Spleen (tissue), 11 donors: ENCODE data around the gene NAT14. TPM values are rescaled to one million over a fixed set of nuclear protein-coding genes. Genes with fewer than 3 reads are reported as not detected.

Experiments
- DNase-seq: peaks from one replicate; pipeline ENCODE4 v3.0.0-alpha.2; 2020
- H3K27ac ChIP-seq, 8 donors: fragments of 200-600 bp; sonication (generic) in 7 of 8; 1 replicate in 4 of 8; 2 replicates in 4 of 8; pipeline versions ENCODE4 v1.5.0 to v1.8.0; 2016 to 2021; ENCODE audit warnings: inconsistent platforms in 4 of 8, mild to moderate bottlenecking in 4 of 8, moderate library complexity in 1 of 8
- H3K27me3 ChIP-seq, 7 donors: fragments of 200-600 bp; sonication (generic) in 6 of 7; replicated peaks in 1 of 7; 1 replicate in 4 of 7; 2 replicates in 3 of 7; pipeline versions ENCODE4 v1.5.0 to v1.8.0; 2016 to 2021; ENCODE audit warnings: inconsistent platforms in 3 of 7, mild to moderate bottlenecking in 1 of 7
- H3K36me3 ChIP-seq, 6 donors: fragments of 200-600 bp; sonication (generic) in 5 of 6; 1 replicate in 4 of 6; 2 replicates in 2 of 6; pipeline versions ENCODE4 v1.5.0 to v1.8.0; 2016 to 2021; ENCODE audit warnings: inconsistent platforms in 2 of 6
- H3K4me1 ChIP-seq, 6 donors: fragments of 200-600 bp; sonication (generic) in 5 of 6; 1 replicate in 3 of 6; 2 replicates in 3 of 6; pipeline versions ENCODE4 v1.5.0 to v1.8.0; 2016 to 2021; ENCODE audit warnings: inconsistent platforms in 3 of 6
- H3K4me3 ChIP-seq, 8 donors: fragments of 200-600 bp; sonication (generic) in 7 of 8; 1 replicate in 4 of 8; 2 replicates in 4 of 8; pipeline versions ENCODE4 v1.5.0 to v1.8.0; 2016 to 2021; ENCODE audit warnings: inconsistent platforms in 4 of 8, mild to moderate bottlenecking in 4 of 8, moderate library complexity in 2 of 8
- H3K9me3 ChIP-seq, 8 donors: fragments of 200-600 bp; sonication (generic) in 7 of 8; 1 replicate in 4 of 8; 2 replicates in 4 of 8; pipeline versions ENCODE4 v1.5.0 to v1.8.0; 2016 to 2021; ENCODE audit warnings: inconsistent platforms in 4 of 8
- CTCF ChIP-seq, 11 experiments: fragments of 200-600 bp in 7 of 11; fragments of 450-650 bp in 4 of 11; sonication (generic) in 4 of 11; IDR thresholded peaks in 8 of 11; conservative IDR thresholded peaks in 3 of 11; 1 replicate in 7 of 11; 2 replicates in 4 of 11; pipeline versions ENCODE4 v1.4.0 to v1.8.0; 2016 to 2021; ENCODE audit warnings: antibody characterized with exemption in 11 of 11, inconsistent platforms in 4 of 11, mild to moderate bottlenecking in 1 of 11
- POLR2A ChIP-seq, 3 donors: fragments of 450-650 bp; IDR thresholded peaks; one replicate each; pipeline ENCODE4 v1.5.1; 2017; ENCODE audit warnings: antibody characterized with exemption in 3 of 3, mild to moderate bottlenecking in 1 of 3
- POLR2AphosphoS5 ChIP-seq, 3 donors: sonication (generic); formaldehyde crosslinking; IDR thresholded peaks; one replicate each; pipeline ENCODE4 v1.5.1; 2017; ENCODE audit warnings: antibody characterized with exemption in 3 of 3
- WGBS, 5 donors: extraction: QIAGEN DNeasy Blood & Tissue Kit in 3 of 5; methylation state at CpG; one replicate each; pipeline versions ENCODE4 v1.1.5 to v1.1.7; 2013 to 2018; 5-methylcytosine and 5-hydroxymethylcytosine counted together
- intact Hi-C: fragments of 100-400 bp; cut with DNase I; formaldehyde crosslinking; loops from one replicate; pipeline ENCODE4 v1.15.0; 2023; ENCODE audit warnings: low total_unique reads
- polyA plus RNA-seq, 3 donors: library from polyadenylated mRNA; stranded (reverse); fragments of 200-250 nt; gene quantifications; one replicate each; pipeline ENCODE4 v1.2.1, GENCODE V29; 2013
- total RNA-seq, 7 donors: library from RNA; depleted of rRNA in 3 of 7; stranded (reverse); fragments of >200 nt in 3 of 7; fragmentation: NEBNext Ultra II Directional in 4 of 7; extraction: Animal tissue kit (Norgen Biotek cat#: 25700) in 4 of 7; gene quantifications; one replicate each; pipeline versions ENCODE4 v1.1.0 to v1.2.1, GENCODE V29; 2016 to 2021
- donor health status: healthy with polysubstance abuse.
- donor health status: DM: no; HTN: no; CAD: no; lungs with moderate emphysema.
- donor health status: DM: no; HTN: no; CAD: no.
- donor health status: Bipolar disorder and iron deficiency.
- donor health status: healthy.
- donor health status: DM: no; HTN: no; CAD: no.
- donor health status: DM: yes; HTN: yes; CAD: no.

NAT14 gene
- total and polyA plus RNA-seq, 10 donors: 1.9 to 17.7 (median 8.2) TPM

DNA sequence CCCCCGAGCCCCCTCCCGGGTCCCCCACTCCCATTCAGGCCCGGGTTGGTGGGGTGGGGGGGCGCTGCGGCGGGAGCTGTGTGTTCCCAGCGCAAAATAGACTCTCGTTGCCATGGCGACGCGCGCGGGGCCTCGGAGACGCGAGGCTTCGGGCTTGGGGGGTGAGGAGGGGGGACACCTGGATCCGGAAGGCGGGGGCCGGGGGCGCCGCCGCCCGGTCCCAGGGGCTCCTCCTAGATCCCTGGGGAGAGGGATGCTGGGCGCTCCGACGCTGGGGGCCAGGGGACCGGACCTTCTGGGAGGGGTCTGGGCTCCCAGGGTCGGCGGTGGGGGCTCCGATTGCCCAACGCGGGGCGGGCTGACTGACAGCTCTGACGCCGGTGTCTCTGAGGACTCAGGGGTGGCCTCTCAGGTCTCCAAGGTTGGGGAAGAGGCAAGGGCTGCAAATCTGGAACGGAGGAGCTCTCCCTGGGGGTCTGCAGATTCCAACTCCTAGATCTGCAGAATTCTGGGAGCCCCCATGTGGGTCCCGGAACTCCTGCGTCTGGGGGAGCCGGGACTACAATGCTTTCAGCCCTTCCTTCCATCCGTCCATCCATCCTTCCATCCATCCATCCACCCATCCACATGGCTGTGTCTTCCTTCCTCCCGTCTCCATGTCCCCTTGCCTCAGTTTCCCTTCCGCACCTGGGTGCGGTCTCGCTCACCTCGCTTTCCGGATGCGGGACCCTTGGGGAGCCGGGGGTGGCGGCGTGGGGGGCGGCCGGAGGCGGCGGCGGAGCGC is 32.8 kb upstream of the NAT14 start:
- Histone ChIP-seq H3K4me1 (peaks cover 10 to 24% (median 20%) of the 10 kb centered on the region in 6 donors), H3K9me3 (no peaks in the 10 kb centered on the region), H3K27me3 (peaks cover 8 to 49% (median 29%) of the 10 kb centered on the region in 7 donors), H3K4me3 (peak overlapping the region in 5 of 8 donors; percentile 1 to 57 (median 21)), H3K36me3 (peaks cover 0 to 31% (median 9%) of the 10 kb centered on the region in 6 donors), H3K27ac (no peak overlapping the region)
- 2 to 7% (median 5%) methylated on average over 43 to 57 of the region's 57 CpGs for WGBS, 5 donors
- intact Hi-C loops: no loop called here
- TF ChIP-seq POLR2A (IDR thresholded peaks at IDR 0.05) (no peak), POLR2AphosphoS5 (IDR thresholded peaks at IDR 0.05) (no peak), CTCF (IDR thresholded peaks at IDR 0.05 in 8 of 11, conservative IDR thresholded peaks at IDR 0.05 in 3 of 11) (no peak)
- no peak for DNase-seq

DNA sequence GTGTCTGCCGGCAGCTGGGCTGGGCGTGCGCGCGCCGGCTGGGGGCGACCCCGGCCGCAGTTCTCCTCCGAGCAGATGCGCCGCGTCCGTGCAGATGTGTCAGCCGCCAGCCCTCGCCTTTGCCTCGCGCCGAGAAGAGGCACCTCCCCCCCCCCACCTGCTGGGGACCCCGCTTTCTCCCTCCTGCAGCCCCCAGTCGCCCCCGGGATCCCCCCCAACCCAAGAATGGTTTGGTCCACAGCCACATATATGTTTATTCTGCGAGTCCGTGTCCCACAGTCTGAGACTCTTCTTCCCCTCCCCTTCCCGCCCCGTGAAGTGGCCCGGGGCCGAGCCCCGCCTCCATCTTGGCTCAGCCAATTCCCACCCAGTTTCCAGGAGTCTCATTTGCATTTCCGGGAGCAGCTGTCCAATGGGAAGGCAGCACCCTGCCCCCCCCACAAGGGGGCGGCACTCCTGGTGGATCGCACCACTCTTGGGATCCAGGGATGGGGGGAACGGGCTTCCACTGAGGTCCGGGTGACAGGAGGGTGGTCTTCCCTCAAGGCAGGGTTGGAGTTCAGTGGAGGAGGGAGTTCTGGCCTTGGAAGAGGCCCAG is 32.1 kb upstream of the NAT14 start:
- DNase-seq: no peak

GRCh38 chr19:55453511-55454260 is 31.3 kb upstream of the NAT14 start:
- intact Hi-C loops: no loop called here
- Histone ChIP-seq H3K27ac (no peak overlapping the region), H3K27me3 (peaks cover 8 to 42% (median 29%) of the 10 kb centered on the region in 7 donors), H3K4me3 (no peak overlapping the region), H3K36me3 (peaks cover 0 to 31% (median 9%) of the 10 kb centered on the region in 6 donors), H3K4me1 (peaks cover 10 to 25% (median 20%) of the 10 kb centered on the region in 6 donors), H3K9me3 (no peaks in the 10 kb centered on the region)
- 92 to 97% (median 95%) methylated on average over 12 of the region's 12 CpGs for WGBS, 5 donors
- TF ChIP-seq CTCF (IDR thresholded peaks at IDR 0.05 in 8 of 11, conservative IDR thresholded peaks at IDR 0.05 in 3 of 11) (no peak), POLR2A (IDR thresholded peaks at IDR 0.05) (no peak), POLR2AphosphoS5 (IDR thresholded peaks at IDR 0.05) (peak in 1 of 3 donors; percentile 6)
- no peak for DNase-seq

More for the DNA sequence above, 32.1 kb upstream of the NAT14 start:
- no peaks in the 10 kb centered on the region for H3K9me3 ChIP-seq
- WGBS, 5 donors: 15 to 29% (median 26%) methylated on average over 27 to 34 of the region's 34 CpGs
- H3K4me3 ChIP-seq: peak overlapping the region in 1 of 8 donors; percentile 57
- H3K27me3 ChIP-seq: peaks cover 8 to 42% (median 29%) of the 10 kb centered on the region in 7 donors
- no peak for TF ChIP-seq POLR2A (IDR thresholded peaks at IDR 0.05)
- peak in 2 of 3 donors; percentile 36 to 46 for TF ChIP-seq POLR2AphosphoS5 (IDR thresholded peaks at IDR 0.05)
- intact Hi-C loops: no loop called here
- no peak overlapping the region for H3K27ac ChIP-seq
- H3K36me3 ChIP-seq: peaks cover 0 to 31% (median 9%) of the 10 kb centered on the region in 6 donors
- peaks cover 10 to 24% (median 20%) of the 10 kb centered on the region in 6 donors for H3K4me1 ChIP-seq

DNA sequence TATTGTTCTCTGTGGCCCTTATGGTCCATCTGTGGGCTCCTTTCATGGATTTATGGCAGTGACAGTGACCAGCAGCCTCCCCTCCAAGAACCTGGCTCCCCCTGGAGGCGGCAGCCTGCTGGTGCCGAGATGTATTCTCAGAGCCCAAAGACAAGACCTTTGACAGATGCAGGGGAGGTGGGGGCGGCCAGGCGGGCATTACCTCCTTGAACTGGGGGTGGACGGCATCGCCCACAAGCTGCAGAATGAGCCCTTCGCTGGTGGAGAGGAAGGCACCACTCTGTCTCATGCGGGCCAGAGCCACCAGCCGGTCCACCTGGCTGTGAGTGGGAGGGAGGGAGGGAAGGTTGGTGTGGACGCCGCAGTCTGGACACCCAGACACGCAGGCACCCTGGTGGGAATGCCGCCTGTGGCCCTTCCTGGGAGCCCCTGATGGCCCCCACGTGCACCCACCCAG is 30.2 kb upstream of the NAT14 start:
- intact Hi-C loops: no loop called here
- H3K4me3 ChIP-seq: no peak overlapping the region
- TF ChIP-seq POLR2AphosphoS5 (IDR thresholded peaks at IDR 0.05): no peak
- no peak for TF ChIP-seq POLR2A (IDR thresholded peaks at IDR 0.05)
- peak in 10 of 11 experiments; percentile 15 to 66 (median 46) for TF ChIP-seq CTCF (IDR thresholded peaks at IDR 0.05 in 8 of 11, conservative IDR thresholded peaks at IDR 0.05 in 3 of 11)
- peaks cover 8 to 33% (median 24%) of the 10 kb centered on the region in 7 donors for H3K27me3 ChIP-seq
- no peaks in the 10 kb centered on the region for H3K9me3 ChIP-seq
- DNase-seq: no peak
- peaks cover 0 to 31% (median 9%) of the 10 kb centered on the region in 6 donors for H3K36me3 ChIP-seq
- no peak overlapping the region for H3K27ac ChIP-seq
- WGBS, 5 donors: 71 to 87% (median 77%) methylated on average over 9 to 14 of the region's 14 CpGs
- H3K4me1 ChIP-seq: peaks cover 13 to 36% (median 25%) of the 10 kb centered on the region in 6 donors
